ENCODE data around the gene NAP1L5. TPM values are rescaled to one million over a fixed set of nuclear protein-coding genes. Genes with fewer than 3 reads are reported as not detected.
A peak's percentile ranks its signal among the peaks of the same experiment; 100 is the strongest.

NAP1L5 gene
- total RNA-seq, 1 donor from 2014 or later, result 4.7 TPM

DNA sequence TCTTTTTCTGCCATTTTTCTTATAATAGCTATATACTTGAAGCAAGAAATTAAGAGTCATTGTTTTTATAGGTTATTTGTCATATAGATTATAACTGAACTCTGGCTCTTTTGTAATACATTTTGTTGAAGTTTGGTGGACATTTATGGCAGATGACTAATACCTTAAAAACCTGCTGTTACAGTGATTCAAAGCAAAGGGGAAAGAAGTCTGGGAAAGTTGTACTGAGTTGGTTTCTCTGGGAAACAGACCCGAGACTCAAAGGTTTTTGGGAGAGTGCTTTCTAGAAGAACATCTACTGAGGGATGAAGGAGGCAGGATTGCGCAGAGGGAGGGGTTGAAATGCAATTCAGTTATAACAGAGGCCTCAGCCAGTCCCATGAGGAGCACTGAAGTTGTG lies 35.9 kb downstream of the NAP1L5 start:
- peak overlapping the region; percentile 28 for H3K27ac Mint-ChIP-seq (ENCODE audit: unreplicated experiment)

DNA sequence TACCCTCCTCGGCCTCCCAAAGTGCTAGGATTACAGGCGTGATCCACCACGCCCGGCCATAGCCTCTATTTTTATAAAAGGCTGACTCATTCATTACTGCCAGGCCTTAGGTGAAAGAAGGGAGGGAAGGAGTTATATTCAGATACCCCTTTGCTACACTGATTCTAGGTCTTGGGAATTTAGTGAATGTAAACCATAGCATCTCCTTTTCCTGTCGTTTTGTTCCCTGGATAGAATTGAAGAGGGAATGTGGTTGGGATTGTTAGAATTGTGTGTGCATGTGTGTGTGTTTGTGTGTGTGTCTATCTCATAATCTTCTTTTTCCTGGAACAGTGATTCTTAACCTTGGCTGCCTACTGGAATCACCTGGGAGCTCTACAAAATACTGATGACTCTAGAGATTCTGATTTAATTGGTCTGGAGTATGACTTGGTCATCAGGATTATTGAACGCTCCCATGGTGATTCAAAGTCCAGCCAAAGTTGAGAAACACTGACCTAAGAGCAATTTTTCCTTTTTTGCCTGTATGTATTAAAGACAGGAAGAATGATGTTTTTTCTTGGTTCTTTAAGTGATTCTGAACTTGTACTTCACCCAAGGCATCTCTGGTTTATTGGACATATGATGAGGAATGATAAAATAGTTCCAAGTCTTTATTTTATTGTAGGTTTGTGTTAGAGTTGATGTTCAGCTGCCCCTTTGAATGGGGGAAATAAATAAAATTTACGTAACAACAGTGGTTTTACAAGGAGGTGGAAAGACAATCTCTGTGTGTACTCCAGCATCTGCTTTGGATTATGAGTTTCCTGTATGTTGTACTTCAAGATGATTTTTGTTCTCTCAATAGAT lies 37.0 kb downstream of the NAP1L5 start:
- Mint-ChIP-seq H3K27me3 (ENCODE audit: low read depth, unreplicated experiment) (no peaks in the 10 kb centered on the region), H3K36me3 (ENCODE audit: low read depth, unreplicated experiment) (peaks cover 3% of the 10 kb centered on the region)

More for the DNA sequence above, 35.9 kb downstream of the NAP1L5 start:
- H3K9ac ChIP-seq (ENCODE audit: low read length), result peak overlapping the region; percentile 68
- TF ChIP-seq EZH2 (IDR thresholded peaks at IDR 0.05; ENCODE audit: insufficient read depth, low read length) (no peak), CTCF (IDR thresholded peaks at IDR 0.05; ENCODE audit: insufficient read depth, low read depth, low read length) (no peak)
- Mint-ChIP-seq H3K36me3 (ENCODE audit: low read depth, unreplicated experiment) (no peaks in the 10 kb centered on the region), H3K4me3 (ENCODE audit: unreplicated experiment) (no peak overlapping the region), H3K9me3 (ENCODE audit: unreplicated experiment) (no peaks in the 10 kb centered on the region), H3K4me1 (ENCODE audit: low read depth, unreplicated experiment) (peaks cover 21% of the 10 kb centered on the region), H3K27me3 (ENCODE audit: low read depth, unreplicated experiment) (no peaks in the 10 kb centered on the region)
- H3K27me3 ChIP-seq (ENCODE audit: insufficient read depth, low read length), result no peaks in the 10 kb centered on the region
- FAIRE-seq (peak; percentile 45), DNase-seq (ENCODE audit: low read depth) (peak; percentile 83)
- H3K4me2 ChIP-seq (ENCODE audit: low read length), result peak overlapping the region; percentile 67
- peak overlapping the region; percentile 86 for H3K27ac ChIP-seq (ENCODE audit: low read depth, low read length)
- H3K36me3 ChIP-seq (ENCODE audit: insufficient read depth, low read length), result no peaks in the 10 kb centered on the region
- H4K20me1 ChIP-seq (ENCODE audit: insufficient read depth, low read length), result no peaks in the 10 kb centered on the region
- no peak overlapping the region for H3K4me3 ChIP-seq (ENCODE audit: insufficient read depth, low read depth, low read length)
- no peak overlapping the region for H2AFZ ChIP-seq (ENCODE audit: low read depth, low read length)
- no peaks in the 10 kb centered on the region for H3K79me2 ChIP-seq (ENCODE audit: insufficient read depth, low read length)
- H3K9me3 ChIP-seq (ENCODE audit: insufficient read depth, low read depth, low read length), result no peaks in the 10 kb centered on the region
- H3K4me1 ChIP-seq (ENCODE audit: insufficient read depth, low read length), result peaks cover 17% of the 10 kb centered on the region

More for the DNA sequence above, 37.0 kb downstream of the NAP1L5 start:
- Histone ChIP-seq H3K9me3 (ENCODE audit: insufficient read depth, low read depth, low read length) (no peaks in the 10 kb centered on the region), H3K36me3 (ENCODE audit: insufficient read depth, low read length) (no peaks in the 10 kb centered on the region), H3K4me2 (ENCODE audit: low read length) (peak overlapping the region; percentile 67), H3K27ac (ENCODE audit: low read depth, low read length) (peak overlapping the region; percentile 86), H3K27me3 (ENCODE audit: insufficient read depth, low read length) (no peaks in the 10 kb centered on the region), H3K79me2 (ENCODE audit: insufficient read depth, low read length) (no peaks in the 10 kb centered on the region), H3K4me1 (ENCODE audit: insufficient read depth, low read length) (peaks cover 17% of the 10 kb centered on the region), H3K9ac (ENCODE audit: low read length) (peak overlapping the region; percentile 40), H4K20me1 (ENCODE audit: insufficient read depth, low read length) (no peaks in the 10 kb centered on the region), H2AFZ (ENCODE audit: low read depth, low read length) (no peak overlapping the region), H3K4me3 (ENCODE audit: insufficient read depth, low read depth, low read length) (no peak overlapping the region)
- TF ChIP-seq CTCF (IDR thresholded peaks at IDR 0.05; ENCODE audit: insufficient read depth, low read depth, low read length) (no peak), EZH2 (IDR thresholded peaks at IDR 0.05; ENCODE audit: insufficient read depth, low read length) (no peak)
- Mint-ChIP-seq H3K9me3 (ENCODE audit: unreplicated experiment) (no peaks in the 10 kb centered on the region), H3K4me3 (ENCODE audit: unreplicated experiment) (no peak overlapping the region), H3K4me1 (ENCODE audit: low read depth, unreplicated experiment) (peaks cover 21% of the 10 kb centered on the region), H3K27ac (ENCODE audit: unreplicated experiment) (no peak overlapping the region)
- FAIRE-seq (peak; percentile 88), DNase-seq (ENCODE audit: low read depth) (peak; percentile 51)

Measured in astrocyte (in vitro differentiated cells and primary cell).